NOMO-1 treated with DMSO at 0.1 percent for 48 hours (cell line): Measurements from ENCODE around the gene HOXB6.

Experiments used
- DNase-seq: peaks from one replicate; lab custom pipeline; 2025; ENCODE audit not compliant: unreplicated experiment; lab: John Stamatoyannopoulos, UW

Gene HOXB6

GRCh38 chr17:48610282-48611211, 5.8 kb upstream of the HOXB6 start, which contains the start of gene HOXB7:
Gene HOXB7, minus strand, starts transcription at chr17:48611017. Its CDS starts 99 bp downstream, at chr17:48610918.
- DNase-seq = peak; percentile 12

- no peak for DNase-seq
Observed at GRCh38 chr17:48609759-48610281, 5.0 kb upstream of the HOXB6 start.

GRCh38 chr17:48609033-48609432, 4.2 kb upstream of the HOXB6 start:
- no peak for DNase-seq

- DNase-seq = no peak
Observed at GRCh38 chr17:48608494-48608834, 3.7 kb upstream of the HOXB6 start.

GRCh38 chr17:48606892-48607614, 2.3 kb upstream of the HOXB6 start:
- DNase-seq = no peak

- no peak for DNase-seq
Observed at GRCh38 chr17:48605991-48606891, 1.5 kb upstream of the HOXB6 start.

GRCh38 chr17:48605409-48605919, 678 bp upstream of the HOXB6 start:
- no peak for DNase-seq

- DNase-seq = no peak
Observed at GRCh38 chr17:48603959-48604769, 622 bp downstream of the HOXB6 start.

GRCh38 chr17:48601539-48602425, 3.0 kb downstream of the HOXB6 start:
- no peak for DNase-seq

- no peak for DNase-seq
Observed at GRCh38 chr17:48601207-48601538, 3.6 kb downstream of the HOXB6 start.

- peak; percentile 24 for DNase-seq
Observed at GRCh38 chr17:48600244-48601098, 4.3 kb downstream of the HOXB6 start.

GRCh38 chr17:48599354-48599753, 5.4 kb downstream of the HOXB6 start:
- DNase-seq = no peak

GRCh38 chr17:48598736-48599135, 6.0 kb downstream of the HOXB6 start:
- no peak for DNase-seq

GRCh38 chr17:48597778-48598631, 6.8 kb downstream of the HOXB6 start:
- peak; percentile 54 for DNase-seq

GRCh38 chr17:48597528-48597777, 7.3 kb downstream of the HOXB6 start:
- DNase-seq = no peak

- DNase-seq = no peak
Observed at GRCh38 chr17:48596735-48597527, 7.9 kb downstream of the HOXB6 start.
